Mesenchymal stem cell (in vitro differentiated cells and primary cell): ENCODE data around the gene HMOX1.

ENCODE experiments used
- DNase-seq: peaks from one replicate; pipeline ENCODE4 v3.0.0-alpha.2; 2013
- H2AFZ ChIP-seq: one replicate; pipeline ENCODE4 v1.6.1; 2013; ENCODE audit warnings: low read depth, mild to moderate bottlenecking, control low read depth, inconsistent platforms, low read length, moderate library complexity
- H2AK5ac ChIP-seq: 2 replicates; pipeline ENCODE4 v1.6.1; 2013; ENCODE audit warnings: low read length, moderate library complexity, mild to moderate bottlenecking, inconsistent platforms; ENCODE audit not compliant: severe bottlenecking
- H2BK120ac ChIP-seq: one replicate; pipeline ENCODE4 v1.6.1; 2013; ENCODE audit warnings: low read depth, mild to moderate bottlenecking, inconsistent platforms, low read length, moderate library complexity
- H2BK12ac ChIP-seq, 2 experiments: one replicate each; pipeline ENCODE4 v1.6.1; 2013; ENCODE audit warnings: inconsistent platforms in 2 of 2, low read length in 2 of 2, mild to moderate bottlenecking in 2 of 2, moderate library complexity in 2 of 2, control low read depth in 1 of 2
- H2BK15ac ChIP-seq: one replicate; pipeline ENCODE4 v1.6.1; 2013; ENCODE audit warnings: mild to moderate bottlenecking, low read depth, inconsistent platforms; ENCODE audit not compliant: poor library complexity, severe bottlenecking
- H2BK5ac ChIP-seq: 2 replicates; pipeline ENCODE4 v1.6.1; 2013; ENCODE audit warnings: low read depth, mild to moderate bottlenecking, low read length, control low read depth, inconsistent platforms; ENCODE audit not compliant: poor library complexity, severe bottlenecking
- H3K14ac ChIP-seq, 2 experiments: one replicate each; pipeline ENCODE4 v1.6.1; 2013; ENCODE audit warnings: inconsistent platforms in 2 of 2, low read length in 2 of 2, control low read depth in 1 of 2, mild to moderate bottlenecking in 1 of 2, moderate library complexity in 1 of 2
- H3K18ac ChIP-seq, 2 experiments: one replicate each; pipeline ENCODE4 v1.6.1; 2013; ENCODE audit warnings: inconsistent platforms in 2 of 2, low read length in 2 of 2, control low read depth in 1 of 2, low read depth in 1 of 2, mild to moderate bottlenecking in 1 of 2
- H3K23ac ChIP-seq, 2 experiments: one replicate each; pipeline ENCODE4 v1.6.1; 2013; ENCODE audit warnings: inconsistent platforms in 2 of 2, low read length in 2 of 2, mild to moderate bottlenecking in 2 of 2, moderate library complexity in 2 of 2, control low read depth in 1 of 2
- H3K27ac ChIP-seq: 2 replicates; pipeline ENCODE4 v1.5.1; 2013; ENCODE audit warnings: mild to moderate bottlenecking, moderate library complexity, low read length, control low read depth, inconsistent platforms; ENCODE audit not compliant: poor library complexity, severe bottlenecking
- H3K27me3 ChIP-seq, 2 experiments: 2 replicates each; pipeline versions ENCODE4 v1.6.1 to v1.7.0; 2013; ENCODE audit warnings: low read length in 2 of 2, mild to moderate bottlenecking in 2 of 2, moderate library complexity in 2 of 2, control low read depth in 1 of 2, inconsistent platforms in 1 of 2; ENCODE audit not compliant: control insufficient read depth in 1 of 2, insufficient read depth in 1 of 2
- H3K36me3 ChIP-seq, 2 experiments: 2 replicates each; pipeline versions ENCODE4 v1.6.1 to v1.7.0; 2013; ENCODE audit warnings: low read length in 2 of 2, control low read depth in 1 of 2, inconsistent platforms in 1 of 2, low read depth in 1 of 2, mild to moderate bottlenecking in 1 of 2; ENCODE audit not compliant: insufficient read depth in 2 of 2, control insufficient read depth in 1 of 2
- H3K4ac ChIP-seq, 2 experiments: one replicate each; pipeline ENCODE4 v1.6.1; 2013; ENCODE audit warnings: inconsistent platforms in 2 of 2, low read length in 2 of 2, mild to moderate bottlenecking in 2 of 2, moderate library complexity in 2 of 2, control low read depth in 1 of 2, low read depth in 1 of 2
- H3K4me1 ChIP-seq: 2 replicates; pipeline ENCODE4 v1.6.1; 2013; ENCODE audit warnings: low read depth, low read length, control low read depth; ENCODE audit not compliant: control insufficient read depth, insufficient read depth
- H3K4me2 ChIP-seq: 2 replicates; pipeline ENCODE4 v1.6.1; 2013; ENCODE audit warnings: low read length, mild to moderate bottlenecking, inconsistent platforms; ENCODE audit not compliant: poor library complexity, severe bottlenecking
- H3K4me3 ChIP-seq, 2 experiments: 2 replicates each; pipeline versions ENCODE4 v1.5.1 to v1.7.0; 2013; ENCODE audit warnings: low read length in 2 of 2, mild to moderate bottlenecking in 2 of 2, control low read depth in 1 of 2, low read depth in 1 of 2; ENCODE audit not compliant: insufficient read depth in 1 of 2
- H3K79me1 ChIP-seq: replicated peaks from 2 replicates; pipeline ENCODE4 v1.6.1; 2013; ENCODE audit warnings: mild to moderate bottlenecking, control low read depth, low read length, inconsistent platforms; ENCODE audit not compliant: poor library complexity, severe bottlenecking
- H3K9ac ChIP-seq: 2 replicates; pipeline ENCODE4 v1.7.0; 2013; ENCODE audit warnings: mild to moderate bottlenecking, low read length, moderate library complexity
- H3K9me3 ChIP-seq: 2 replicates; pipeline ENCODE4 v1.7.0; 2013; ENCODE audit warnings: mild to moderate bottlenecking, low read length; ENCODE audit not compliant: control insufficient read depth
- H4K8ac ChIP-seq: one replicate; pipeline ENCODE4 v1.6.1; 2013; ENCODE audit warnings: inconsistent platforms, mild to moderate bottlenecking, low read length, moderate library complexity
- H4K91ac ChIP-seq: one replicate; pipeline ENCODE4 v1.6.1; 2013; ENCODE audit warnings: mild to moderate bottlenecking, low read length, inconsistent platforms
- WGBS: methylation state at CpG from one replicate; pipeline ENCODE4 v1.1.7; 2013; ENCODE audit warnings: mixed read lengths; 5-methylcytosine and 5-hydroxymethylcytosine counted together

Gene HMOX1

DNA sequence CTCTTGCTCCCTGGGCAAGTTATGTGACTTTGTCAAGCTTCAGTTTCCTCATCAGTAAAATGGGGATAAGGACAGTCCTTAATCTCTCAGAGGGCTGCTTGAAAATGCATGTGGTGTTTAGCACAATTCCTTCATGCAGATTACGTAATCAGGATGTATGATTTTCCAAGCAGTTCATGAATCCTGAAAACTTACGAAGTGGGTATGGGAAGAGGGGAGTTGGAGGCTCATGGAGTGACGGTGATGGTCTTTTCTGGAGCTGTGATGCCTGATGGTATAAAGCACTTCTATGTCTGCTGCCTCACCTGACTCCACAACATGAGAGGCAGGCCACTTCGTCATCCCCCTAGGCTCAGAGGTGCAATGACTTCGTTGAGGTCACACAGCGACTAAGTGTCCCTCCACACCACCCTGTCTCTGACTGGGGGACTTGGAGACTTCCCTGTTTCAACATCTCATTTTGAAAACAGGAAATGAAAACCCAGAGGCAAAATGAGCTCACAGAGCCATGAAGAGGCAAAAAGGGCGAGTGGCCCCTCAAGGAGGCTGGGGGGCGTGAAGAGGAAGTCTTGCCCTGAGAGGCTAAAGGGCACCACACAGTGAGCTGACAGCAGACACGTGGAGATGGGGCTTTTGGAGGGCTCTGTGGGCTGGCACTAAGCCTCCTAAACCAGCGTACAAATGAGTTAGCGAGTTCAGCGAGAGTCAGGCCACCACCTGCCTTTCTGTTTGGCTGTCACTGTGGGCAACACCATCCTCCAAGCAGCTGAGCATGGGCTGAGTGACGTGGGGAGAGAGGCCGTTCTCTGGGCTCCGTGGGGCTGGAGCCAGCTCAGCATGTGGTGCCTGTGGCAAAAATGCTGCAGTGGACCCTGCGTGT is 29.1 kb downstream of the HMOX1 start:
- H3K4ac ChIP-seq, result no peak overlapping the region
- no peak overlapping the region for H3K23ac ChIP-seq
- 90% methylated on average over 16 of the region's 16 CpGs for WGBS
- H3K27me3 ChIP-seq, result no peaks in the 10 kb centered on the region
- peak overlapping the region in 1 of 2 experiments; percentile 34 for H3K18ac ChIP-seq
- no peak overlapping the region for H3K4me2 ChIP-seq
- peaks cover 2% of the 10 kb centered on the region for H3K79me1 ChIP-seq
- H3K36me3 ChIP-seq, result peaks cover 60 to 79% of the 10 kb centered on the region in 2 experiments
- H4K8ac ChIP-seq, result no peak overlapping the region
- DNase-seq, result no peak
- H3K9me3 ChIP-seq, result no peaks in the 10 kb centered on the region
- H4K91ac ChIP-seq, result no peak overlapping the region
- no peak overlapping the region for H3K4me3 ChIP-seq
- H2BK15ac ChIP-seq, result no peak overlapping the region
- H2BK120ac ChIP-seq, result no peak overlapping the region
- no peak overlapping the region for H2BK12ac ChIP-seq
- H2AFZ ChIP-seq, result no peak overlapping the region
- H2BK5ac ChIP-seq, result no peak overlapping the region
- H3K9ac ChIP-seq, result no peak overlapping the region
- no peak overlapping the region for H3K27ac ChIP-seq
- H3K14ac ChIP-seq, result no peak overlapping the region
- no peaks in the 10 kb centered on the region for H3K4me1 ChIP-seq
- no peak overlapping the region for H2AK5ac ChIP-seq

DNA sequence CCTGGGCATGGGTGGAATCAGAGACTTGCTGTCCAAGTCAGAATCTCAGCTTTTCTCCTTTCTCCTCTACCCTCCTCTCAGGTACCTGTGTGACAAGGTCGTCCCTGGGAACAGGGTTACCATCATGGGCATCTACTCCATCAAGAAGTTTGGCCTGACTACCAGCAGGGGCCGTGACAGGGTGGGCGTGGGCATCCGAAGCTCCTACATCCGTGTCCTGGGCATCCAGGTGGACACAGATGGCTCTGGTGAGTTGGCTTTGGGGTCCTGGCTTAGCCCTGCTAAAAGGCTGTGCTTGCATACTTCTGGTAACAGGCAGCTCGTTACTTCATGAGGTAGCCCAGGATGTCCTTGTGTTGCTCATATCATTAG is 29.8 kb downstream of the HMOX1 start:
- no peaks in the 10 kb centered on the region for H3K27me3 ChIP-seq
- no peak overlapping the region for H2AK5ac ChIP-seq
- no peak overlapping the region for H2BK5ac ChIP-seq
- H3K4ac ChIP-seq, result no peak overlapping the region
- H3K4me3 ChIP-seq, result no peak overlapping the region
- no peak overlapping the region for H2AFZ ChIP-seq
- H4K91ac ChIP-seq, result no peak overlapping the region
- no peak overlapping the region for H2BK12ac ChIP-seq
- 92% methylated on average over 6 of the region's 6 CpGs for WGBS
- H3K4me2 ChIP-seq, result no peak overlapping the region
- no peak overlapping the region for H3K18ac ChIP-seq
- H3K36me3 ChIP-seq, result peaks cover 64 to 84% of the 10 kb centered on the region in 2 experiments
- H3K27ac ChIP-seq, result no peak overlapping the region
- DNase-seq, result no peak
- no peak overlapping the region for H3K14ac ChIP-seq
- no peak overlapping the region for H4K8ac ChIP-seq
- H3K4me1 ChIP-seq, result no peaks in the 10 kb centered on the region
- H3K23ac ChIP-seq, result no peak overlapping the region
- no peaks in the 10 kb centered on the region for H3K9me3 ChIP-seq
- H3K9ac ChIP-seq, result no peak overlapping the region
- H2BK120ac ChIP-seq, result no peak overlapping the region
- H3K79me1 ChIP-seq, result peaks cover 2% of the 10 kb centered on the region
- no peak overlapping the region for H2BK15ac ChIP-seq

DNA sequence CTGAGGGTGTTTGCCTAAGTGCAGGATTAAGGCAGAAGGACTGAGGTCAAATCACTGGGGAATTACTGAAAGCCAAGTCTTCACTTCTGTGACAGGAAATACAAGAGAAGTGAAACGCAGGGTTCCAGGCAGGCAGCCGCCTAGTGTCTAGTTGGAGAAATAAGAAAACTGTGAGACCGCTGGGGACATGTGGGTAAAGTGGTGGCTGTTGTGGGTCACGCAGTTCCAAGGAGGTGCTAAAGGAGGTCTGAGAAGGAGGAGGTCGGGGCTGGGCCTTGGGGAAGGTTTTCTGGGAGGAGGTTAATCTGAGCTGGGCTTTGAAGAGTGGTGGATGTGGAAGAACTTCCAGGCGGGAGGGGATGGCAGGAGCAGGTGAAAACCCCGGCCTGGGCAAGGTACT is 30.2 kb downstream of the HMOX1 start:
- no peak overlapping the region for H3K23ac ChIP-seq
- peaks cover 68 to 86% of the 10 kb centered on the region in 2 experiments for H3K36me3 ChIP-seq
- H2AFZ ChIP-seq, result no peak overlapping the region

DNA sequence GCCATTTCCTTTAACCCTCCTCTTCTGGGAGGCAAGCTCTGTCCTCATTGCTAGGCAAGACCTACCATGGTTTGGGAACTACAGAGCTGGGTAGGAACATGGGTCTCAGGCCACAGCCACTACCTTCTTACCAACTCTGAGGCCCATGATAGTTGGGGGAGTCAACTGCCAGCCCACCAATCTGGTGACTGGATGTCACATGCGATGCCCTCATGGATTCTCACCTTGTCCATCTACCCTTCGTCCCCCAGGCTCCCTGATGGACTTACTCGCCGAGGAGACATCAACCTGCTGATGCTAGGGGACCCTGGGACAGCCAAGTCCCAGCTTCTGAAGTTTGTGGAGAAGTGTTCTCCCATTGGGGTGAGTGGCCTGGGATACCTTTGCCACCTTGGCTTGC is 32.7 kb downstream of the HMOX1 start:
- Histone ChIP-seq H3K9ac (no peak overlapping the region), H4K91ac (no peak overlapping the region), H3K36me3 (peaks cover 63 to 71% of the 10 kb centered on the region in 2 experiments), H3K4ac (no peak overlapping the region), H3K9me3 (no peaks in the 10 kb centered on the region), H3K27me3 (no peaks in the 10 kb centered on the region), H3K4me1 (no peaks in the 10 kb centered on the region), H3K79me1 (no peaks in the 10 kb centered on the region), H2BK5ac (no peak overlapping the region), H2BK12ac (no peak overlapping the region), H3K4me2 (no peak overlapping the region), H3K23ac (no peak overlapping the region), H3K18ac (no peak overlapping the region), H3K4me3 (no peak overlapping the region), H3K27ac (no peak overlapping the region), H2AK5ac (no peak overlapping the region), H2BK15ac (no peak overlapping the region), H2BK120ac (no peak overlapping the region), H3K14ac (no peak overlapping the region), H2AFZ (no peak overlapping the region), H4K8ac (no peak overlapping the region)
- WGBS, result 91% methylated on average over 4 of the region's 4 CpGs
- DNase-seq, result no peak

More for the DNA sequence above, 30.2 kb downstream of the HMOX1 start:
- Histone ChIP-seq H3K27me3 (no peaks in the 10 kb centered on the region), H3K9me3 (no peaks in the 10 kb centered on the region), H2AK5ac (no peak overlapping the region), H2BK120ac (no peak overlapping the region), H2BK5ac (no peak overlapping the region), H3K27ac (no peak overlapping the region), H3K9ac (no peak overlapping the region), H3K4me1 (no peaks in the 10 kb centered on the region), H4K8ac (no peak overlapping the region), H3K14ac (no peak overlapping the region), H3K18ac (no peak overlapping the region), H3K79me1 (peaks cover 2% of the 10 kb centered on the region), H2BK15ac (no peak overlapping the region), H3K4me2 (no peak overlapping the region), H4K91ac (no peak overlapping the region), H3K4ac (no peak overlapping the region), H3K4me3 (no peak overlapping the region), H2BK12ac (no peak overlapping the region)
- 85% methylated on average over 7 of the region's 7 CpGs for WGBS
- DNase-seq, result no peak
